CD4-positive, CD25-positive, alpha-beta regulatory T cell (primary cell): ENCODE results near the gene TTC27. TPM values are rescaled to one million over a fixed set of nuclear protein-coding genes. Genes with fewer than 3 reads are reported as not detected.

ENCODE experiments used
- ATAC-seq, 2 donors: fragments of 150-1000 bp; cut with Tn5 transposase; one replicate each; pipeline ENCODE4 v1.10.0; 2021; ENCODE audit warnings: low read depth in 2 of 2, moderate number of reproducible peaks in 2 of 2, moderate library complexity in 1 of 2
- DNase-seq, 3 donors: peaks; one replicate each; pipeline versions ENCODE4 v3.0.0 to v3.0.0-alpha.2; 2012 to 2022; ENCODE audit warnings: mixed read lengths in 1 of 3
- H3K27ac ChIP-seq: one replicate; pipeline ENCODE4 v1.7.0; 2013; ENCODE audit warnings: mild to moderate bottlenecking, low read length; ENCODE audit not compliant: insufficient read depth, poor library complexity, severe bottlenecking
- H3K27me3 ChIP-seq: one replicate; pipeline ENCODE4 v1.7.0; 2013; ENCODE audit warnings: low read length; ENCODE audit not compliant: control insufficient read depth, insufficient read depth
- H3K36me3 ChIP-seq: one replicate; pipeline ENCODE4 v1.7.0; 2013; ENCODE audit warnings: mild to moderate bottlenecking, low read length, moderate library complexity; ENCODE audit not compliant: control insufficient read depth, insufficient read depth
- H3K4me1 ChIP-seq: 2 replicates; pipeline ENCODE4 v1.7.0; 2013; ENCODE audit warnings: mild to moderate bottlenecking, low read length; ENCODE audit not compliant: insufficient read depth, control insufficient read depth, poor library complexity, severe bottlenecking
- H3K4me3 ChIP-seq: one replicate; pipeline ENCODE4 v1.7.0; 2013; ENCODE audit warnings: low read depth, mild to moderate bottlenecking, low read length, moderate library complexity
- H3K9me3 ChIP-seq, 2 experiments: 1 replicate in 1 of 2; 2 replicates in 1 of 2; pipeline ENCODE4 v1.7.0; 2013; ENCODE audit warnings: low read length in 2 of 2, mild to moderate bottlenecking in 1 of 2, moderate library complexity in 1 of 2; ENCODE audit not compliant: control insufficient read depth in 2 of 2
- H3K27ac Mint-ChIP-seq, 3 donors: one replicate each; pipeline ENCODE4 v1.8.0; 2020 to 2022; ENCODE audit warnings: mild to moderate bottlenecking in 3 of 3, mixed read lengths in 3 of 3, moderate library complexity in 2 of 3
- H3K27me3 Mint-ChIP-seq: one replicate; pipeline ENCODE4 v1.8.0; 2022; ENCODE audit warnings: mild to moderate bottlenecking, mixed read lengths
- H3K36me3 Mint-ChIP-seq: one replicate; pipeline ENCODE4 v1.8.0; 2020; ENCODE audit warnings: mixed read lengths
- H3K4me1 Mint-ChIP-seq, 4 donors: one replicate each; pipeline ENCODE4 v1.8.0; 2020 to 2022; ENCODE audit warnings: mixed read lengths in 4 of 4, mild to moderate bottlenecking in 1 of 4
- H3K4me3 Mint-ChIP-seq, 4 donors: one replicate each; pipeline ENCODE4 v1.8.0; 2020 to 2022; ENCODE audit warnings: mild to moderate bottlenecking in 4 of 4, mixed read lengths in 4 of 4, moderate library complexity in 3 of 4
- H3K9me3 Mint-ChIP-seq, 7 donors: one replicate each; pipeline ENCODE4 v1.8.0; 2020 to 2022; ENCODE audit warnings: mixed read lengths in 7 of 7, mild to moderate bottlenecking in 3 of 7, moderate library complexity in 2 of 7
- polyA plus RNA-seq, 4 donors: library from polyadenylated mRNA; unstranded; fragments of 300-500 nt; fragmentation: Illumina TruSeq; gene quantifications; one replicate each; pipeline ENCODE4 v1.2.3, GENCODE V29; 2021
- total RNA-seq: library from RNA; stranded (reverse); gene quantifications from one replicate; pipeline ENCODE4 v1.2.3, GENCODE V29; 2022

The TTC27 gene
- total and polyA plus RNA-seq, 5 donors from 2014 or later: 18.6 to 25.5 (median 23.6) TPM

DNA sequence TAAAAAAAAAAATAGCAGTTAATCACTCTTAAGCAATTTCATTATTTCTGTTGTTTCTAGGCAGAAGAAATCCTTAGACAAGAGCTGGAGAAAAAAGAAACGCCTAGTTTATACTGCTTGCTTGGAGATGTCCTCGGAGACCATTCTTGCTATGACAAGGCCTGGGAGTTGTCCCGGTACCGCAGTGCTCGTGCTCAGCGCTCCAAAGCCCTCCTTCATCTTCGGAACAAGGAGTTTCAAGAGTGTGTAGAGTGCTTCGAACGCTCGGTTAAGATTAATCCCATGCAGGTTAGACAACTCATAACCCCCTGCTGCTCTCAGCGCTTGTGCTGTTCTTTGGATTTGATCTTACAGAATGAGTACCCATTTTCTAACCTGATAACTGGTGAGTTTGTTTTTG lies 130.4 kb downstream of the TTC27 start:
- no peak overlapping the region for H3K4me3 ChIP-seq
- Mint-ChIP-seq H3K4me1 (peaks cover 9 to 25% (median 16%) of the 10 kb centered on the region in 4 donors), H3K27ac (no peak overlapping the region), H3K4me3 (no peak overlapping the region), H3K36me3 (peaks cover 32% of the 10 kb centered on the region), H3K27me3 (no peaks in the 10 kb centered on the region), H3K9me3 (no peaks in the 10 kb centered on the region)
- peaks cover 15% of the 10 kb centered on the region for H3K36me3 ChIP-seq
- peaks cover 12% of the 10 kb centered on the region for H3K4me1 ChIP-seq
- no peak overlapping the region for H3K27ac ChIP-seq
- no peaks in the 10 kb centered on the region for H3K9me3 ChIP-seq
- ATAC-seq (no peak), DNase-seq (no peak)
- H3K27me3 ChIP-seq: no peaks in the 10 kb centered on the region

DNA sequence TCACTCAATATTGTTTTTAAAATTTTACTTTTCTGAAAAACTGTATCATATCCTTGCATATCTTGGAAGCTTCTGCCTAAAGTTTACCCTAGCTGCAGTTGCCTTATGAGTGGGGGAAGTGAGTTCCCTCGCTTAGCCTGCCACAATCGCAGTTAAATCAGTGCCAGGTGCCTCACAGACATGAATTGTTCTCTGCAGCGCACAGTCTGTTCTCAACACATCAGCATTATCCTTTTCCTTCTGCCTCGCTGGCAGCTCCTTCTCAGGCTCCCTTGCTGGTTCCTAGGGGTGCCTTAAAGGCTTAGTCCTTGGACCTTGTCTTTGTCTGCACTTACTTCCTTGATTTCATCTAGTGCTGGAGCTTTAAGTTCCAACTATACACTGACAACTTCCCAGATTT lies 132.8 kb downstream of the TTC27 start:
- Histone ChIP-seq H3K27ac (no peak overlapping the region), H3K4me1 (peaks cover 10% of the 10 kb centered on the region), H3K4me3 (no peak overlapping the region), H3K36me3 (peaks cover 23% of the 10 kb centered on the region), H3K27me3 (no peaks in the 10 kb centered on the region), H3K9me3 (no peaks in the 10 kb centered on the region)
- no peak overlapping the region for H3K27ac Mint-ChIP-seq
- H3K36me3 Mint-ChIP-seq: peaks cover 44% of the 10 kb centered on the region
- no peak overlapping the region for H3K4me3 Mint-ChIP-seq
- no peaks in the 10 kb centered on the region for H3K27me3 Mint-ChIP-seq
- DNase-seq (no peak), ATAC-seq (no peak)
- H3K4me1 Mint-ChIP-seq: peaks cover 9 to 24% (median 14%) of the 10 kb centered on the region in 4 donors
- H3K9me3 Mint-ChIP-seq: no peaks in the 10 kb centered on the region

DNA sequence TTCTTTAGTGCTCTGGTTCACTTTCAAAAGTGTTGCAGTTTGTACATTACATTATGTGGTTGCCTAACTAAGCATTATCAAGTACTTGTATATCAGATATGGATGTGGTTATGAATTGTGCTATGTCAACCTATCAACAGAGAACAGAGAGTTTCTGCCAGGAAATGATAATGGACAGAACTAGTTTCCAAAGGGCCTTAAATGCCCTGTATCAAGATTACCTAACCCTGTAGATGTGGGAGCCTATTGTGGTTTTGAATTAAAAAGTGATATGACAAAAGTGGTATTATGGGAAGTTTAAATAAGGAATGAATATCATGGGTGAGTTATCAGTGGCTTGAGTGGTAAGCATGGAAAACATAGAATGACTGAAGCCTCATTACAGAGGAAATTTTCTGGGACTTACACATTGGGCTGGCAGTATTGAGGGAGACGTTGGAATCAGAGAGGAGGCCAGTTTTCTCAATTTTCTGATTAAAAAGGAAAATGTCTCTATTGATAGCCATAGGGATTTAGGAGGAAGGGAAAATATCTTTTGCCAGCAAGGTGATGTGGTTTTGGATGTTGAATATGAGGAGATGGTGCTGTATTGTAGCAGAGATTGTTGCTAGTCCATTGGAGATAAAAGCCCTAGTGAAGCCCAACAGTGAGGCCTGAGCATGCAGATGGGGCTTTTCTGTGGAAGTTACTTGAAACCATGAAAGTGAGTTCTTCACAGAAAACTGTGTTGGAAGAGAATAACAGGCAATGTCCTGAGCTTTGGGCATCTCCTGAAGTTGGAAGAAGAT lies 140.7 kb downstream of the TTC27 start:
- Mint-ChIP-seq H3K27ac (no peak overlapping the region), H3K36me3 (peaks cover 19% of the 10 kb centered on the region), H3K9me3 (no peaks in the 10 kb centered on the region), H3K27me3 (no peaks in the 10 kb centered on the region), H3K4me3 (no peak overlapping the region), H3K4me1 (peaks cover 0 to 10% (median 2%) of the 10 kb centered on the region in 4 donors)
- peaks cover 8% of the 10 kb centered on the region for H3K36me3 ChIP-seq
- no peaks in the 10 kb centered on the region for H3K27me3 ChIP-seq
- H3K4me1 ChIP-seq: no peaks in the 10 kb centered on the region
- ATAC-seq (no peak), DNase-seq (no peak)
- no peak overlapping the region for H3K4me3 ChIP-seq
- H3K27ac ChIP-seq: no peak overlapping the region
- no peaks in the 10 kb centered on the region for H3K9me3 ChIP-seq

DNA sequence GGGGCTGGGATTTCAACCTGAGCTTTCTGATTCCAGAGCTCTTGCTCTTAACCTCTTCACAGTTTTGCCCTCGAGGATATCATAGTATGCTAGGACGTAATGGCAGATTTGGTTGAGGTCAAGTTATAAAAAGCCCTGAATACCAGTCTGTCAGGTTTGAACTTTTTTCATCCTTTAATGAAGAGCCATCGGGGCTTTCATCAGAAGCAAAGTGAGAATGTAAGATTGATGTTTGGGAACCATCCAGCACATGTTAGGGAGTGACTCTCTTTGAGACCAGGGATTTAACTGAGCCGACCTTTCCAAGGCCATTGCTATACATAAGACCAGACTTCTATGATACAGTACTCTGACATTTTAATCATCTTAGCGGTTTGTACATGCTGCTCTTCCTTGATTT lies 142.5 kb downstream of the TTC27 start:
- Histone ChIP-seq H3K4me3 (no peak overlapping the region), H3K36me3 (peaks cover 2% of the 10 kb centered on the region), H3K4me1 (no peaks in the 10 kb centered on the region), H3K27me3 (no peaks in the 10 kb centered on the region), H3K9me3 (no peaks in the 10 kb centered on the region), H3K27ac (no peak overlapping the region)
- DNase-seq: no peak
- no peaks in the 10 kb centered on the region for H3K9me3 Mint-ChIP-seq
- H3K27ac Mint-ChIP-seq: no peak overlapping the region
- H3K36me3 Mint-ChIP-seq: peaks cover 11% of the 10 kb centered on the region
- H3K27me3 Mint-ChIP-seq: no peaks in the 10 kb centered on the region
- no peak overlapping the region for H3K4me3 Mint-ChIP-seq
- H3K4me1 Mint-ChIP-seq: peaks cover 0 to 10% (median 2%) of the 10 kb centered on the region in 4 donors
- no peak for ATAC-seq

DNA sequence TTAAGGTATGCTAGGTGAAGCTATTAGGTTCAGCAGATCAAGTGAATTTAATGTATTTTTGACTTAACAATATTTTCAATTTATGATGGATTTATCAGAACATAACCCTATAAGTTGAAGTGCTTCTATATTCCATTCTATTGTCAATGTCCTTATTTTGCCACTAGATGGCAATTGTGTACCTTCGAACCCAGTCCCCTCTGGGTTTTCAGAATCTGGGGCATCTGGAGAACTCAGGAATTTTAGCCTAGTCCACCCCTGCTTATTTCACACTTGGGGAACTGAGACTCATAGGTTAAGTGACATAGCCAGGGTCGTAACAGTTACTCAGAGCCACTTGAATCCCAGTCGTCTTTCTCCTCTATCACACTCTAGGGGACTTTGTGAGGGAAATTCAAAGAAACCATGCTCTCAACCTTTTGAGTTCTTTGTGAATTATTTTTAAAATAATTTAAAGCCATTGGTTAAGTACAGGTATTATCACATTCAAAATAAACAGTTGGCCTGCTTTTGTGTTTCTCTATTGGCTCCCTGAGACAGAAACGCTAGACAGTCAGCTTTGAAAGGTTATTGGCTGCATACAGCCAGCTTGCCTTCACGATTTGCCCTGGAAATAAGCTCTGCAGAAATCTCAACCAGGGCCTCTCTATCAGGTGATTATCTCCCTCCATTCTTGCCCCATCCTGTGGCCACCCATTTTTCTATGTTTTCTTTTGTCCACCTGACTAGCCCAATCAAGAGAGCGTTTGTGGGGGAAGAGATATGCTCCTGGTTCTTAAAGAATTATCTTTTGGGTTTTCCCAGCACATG lies 145.0 kb downstream of the TTC27 start:
- no peaks in the 10 kb centered on the region for H3K9me3 Mint-ChIP-seq
- H3K27me3 Mint-ChIP-seq: no peaks in the 10 kb centered on the region
- no peak overlapping the region for H3K4me3 ChIP-seq
- ATAC-seq (no peak), DNase-seq (peak in 1 of 3 donors; percentile 16)
- no peak overlapping the region for H3K27ac Mint-ChIP-seq
- no peaks in the 10 kb centered on the region for H3K4me1 ChIP-seq
- no peak overlapping the region for H3K27ac ChIP-seq
- H3K36me3 Mint-ChIP-seq: peaks cover 23% of the 10 kb centered on the region
- H3K9me3 ChIP-seq: no peaks in the 10 kb centered on the region
- no peak overlapping the region for H3K4me3 Mint-ChIP-seq
- H3K27me3 ChIP-seq: no peaks in the 10 kb centered on the region
- H3K36me3 ChIP-seq: peaks cover 12% of the 10 kb centered on the region
- peaks cover 0 to 10% (median 2%) of the 10 kb centered on the region in 4 donors for H3K4me1 Mint-ChIP-seq

DNA sequence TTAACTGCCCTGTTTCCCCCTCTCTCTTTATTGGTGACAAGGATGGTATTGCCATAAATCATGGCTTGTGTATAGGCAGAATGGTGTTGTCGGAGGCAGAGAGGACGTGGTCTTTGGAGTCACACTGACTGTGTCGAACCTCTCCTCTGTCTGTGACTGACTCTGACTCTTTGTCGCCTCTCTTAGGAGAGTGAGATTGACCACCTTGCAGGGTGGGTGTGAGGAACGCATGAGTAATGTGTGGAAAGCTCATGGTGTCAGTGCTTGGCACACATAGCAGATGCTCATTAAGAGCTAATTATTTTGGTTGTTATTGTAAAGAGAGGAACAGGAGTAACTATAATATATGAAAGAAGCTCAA lies 145.6 kb downstream of the TTC27 start:
- H3K9me3 Mint-ChIP-seq: peaks cover 0 to 2% (median 2%) of the 10 kb centered on the region in 7 donors
- no peaks in the 10 kb centered on the region for H3K4me1 ChIP-seq
- H3K27me3 Mint-ChIP-seq: no peaks in the 10 kb centered on the region
- no peak for ATAC-seq
- DNase-seq: no peak
- H3K27ac Mint-ChIP-seq: peak overlapping the region in 1 of 3 donors; percentile 10
- H3K36me3 Mint-ChIP-seq: peaks cover 29% of the 10 kb centered on the region
- H3K9me3 ChIP-seq: no peaks in the 10 kb centered on the region
- H3K27me3 ChIP-seq: no peaks in the 10 kb centered on the region
- no peak overlapping the region for H3K4me3 Mint-ChIP-seq
- H3K36me3 ChIP-seq: peaks cover 15% of the 10 kb centered on the region
- no peak overlapping the region for H3K27ac ChIP-seq
- no peak overlapping the region for H3K4me3 ChIP-seq
- peaks cover 0 to 10% (median 2%) of the 10 kb centered on the region in 4 donors for H3K4me1 Mint-ChIP-seq

DNA sequence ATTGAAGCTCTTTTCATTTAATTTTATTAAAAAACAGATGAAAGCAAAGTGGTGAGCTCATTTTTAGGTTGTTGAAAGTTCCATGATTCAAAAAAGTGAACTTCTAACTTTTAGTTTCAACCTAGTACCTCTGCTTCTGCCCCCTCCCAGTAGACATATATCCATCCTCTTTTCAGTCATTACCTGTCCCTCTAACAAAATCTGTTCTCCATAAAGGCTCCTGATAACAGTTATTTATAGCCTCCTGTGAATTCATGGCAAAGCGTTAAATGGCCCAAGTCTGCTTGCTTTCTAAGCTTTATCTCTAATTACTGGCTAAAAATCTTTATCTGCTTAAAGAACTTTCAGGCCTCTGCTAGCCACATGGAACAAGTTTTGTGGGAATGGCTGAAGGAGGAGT lies 148.1 kb downstream of the TTC27 start:
- Histone ChIP-seq H3K4me3 (no peak overlapping the region), H3K27ac (no peak overlapping the region), H3K36me3 (peaks cover 33% of the 10 kb centered on the region), H3K27me3 (no peaks in the 10 kb centered on the region), H3K9me3 (peaks cover 5 to 6% of the 10 kb centered on the region in 2 experiments), H3K4me1 (no peaks in the 10 kb centered on the region)
- ATAC-seq (no peak), DNase-seq (no peak)
- peaks cover 0 to 11% (median 4%) of the 10 kb centered on the region in 7 donors for H3K9me3 Mint-ChIP-seq
- H3K27me3 Mint-ChIP-seq: no peaks in the 10 kb centered on the region
- H3K4me3 Mint-ChIP-seq: no peak overlapping the region
- H3K4me1 Mint-ChIP-seq: peaks cover 0 to 5% (median 2%) of the 10 kb centered on the region in 4 donors
- peak overlapping the region in 1 of 3 donors; percentile 43 for H3K27ac Mint-ChIP-seq
- H3K36me3 Mint-ChIP-seq: peaks cover 46% of the 10 kb centered on the region
